CD4-positive, alpha-beta T cell (primary cell): ENCODE data around the gene PTF1A. TPM values are rescaled to one million over a fixed set of nuclear protein-coding genes. Genes with fewer than 3 reads are reported as not detected.
"Not testable (repeated sequence)": the region's sequence is repeated elsewhere in the genome, so short reads cannot be mapped to it uniquely, and the experiment has no call there.

Source experiments
- ATAC-seq: fragments of 200-7000 bp; cut with Tn5 transposase; one replicate; pipeline ENCODE4 v1.10.0; 2022; ENCODE audit warnings: mild to moderate bottlenecking; ENCODE audit not compliant: poor library complexity
- CTCF ChIA-PET: fragments of 350-600 bp; sonication (Branson Sonifier 250); formaldehyde crosslinking; loops from one replicate; lab custom pipeline; 2021; ENCODE audit warnings: antibody characterized with exemption, inconsistent platforms; lab: Charles Lee
- POLR2A ChIA-PET: fragments of 350-600 bp; sonication (Branson Sonifier 250); formaldehyde crosslinking; loops from one replicate; lab custom pipeline; 2021; ENCODE audit warnings: antibody characterized with exemption, inconsistent platforms; lab: Charles Lee
- DNase-seq, 14 experiments: peaks; one replicate each; pipeline ENCODE4 v3.0.0-alpha.2; 2013 to 2020; ENCODE audit warnings: mixed read lengths in 2 of 14
- H3K27ac ChIP-seq, 2 donors: one replicate each; pipeline versions ENCODE4 v1.5.1 to v1.7.0; 2013; ENCODE audit warnings: low read length in 2 of 2, low read depth in 1 of 2, mild to moderate bottlenecking in 1 of 2
- H3K27me3 ChIP-seq, 2 experiments: 1 replicate in 1 of 2; 2 replicates in 1 of 2; pipeline versions ENCODE4 v1.6.1 to v1.7.0; 2013; ENCODE audit warnings: low read length in 2 of 2, control low read depth in 1 of 2, mild to moderate bottlenecking in 1 of 2, moderate library complexity in 1 of 2; ENCODE audit not compliant: insufficient read depth in 2 of 2, control insufficient read depth in 1 of 2
- H3K36me3 ChIP-seq: one replicate; pipeline ENCODE4 v1.6.1; 2013; ENCODE audit warnings: low read length, control low read depth; ENCODE audit not compliant: insufficient read depth
- H3K4me1 ChIP-seq: one replicate; pipeline ENCODE4 v1.6.1; 2013; ENCODE audit warnings: low read length, control low read depth; ENCODE audit not compliant: insufficient read depth
- H3K4me3 ChIP-seq: one replicate; pipeline ENCODE4 v1.5.1; 2013; ENCODE audit warnings: mild to moderate bottlenecking, low read length, moderate library complexity
- H3K9me3 ChIP-seq, 2 experiments: 1 replicate in 1 of 2; 2 replicates in 1 of 2; pipeline versions ENCODE4 v1.6.1 to v1.7.0; 2013; ENCODE audit warnings: low read length in 2 of 2, mild to moderate bottlenecking in 2 of 2, control low read depth in 1 of 2, moderate library complexity in 1 of 2; ENCODE audit not compliant: control insufficient read depth in 1 of 2, insufficient read depth in 1 of 2
- H3K27ac Mint-ChIP-seq: one replicate; pipeline ENCODE4 v1.8.0; 2020; ENCODE audit warnings: mixed read lengths
- H3K27me3 Mint-ChIP-seq: one replicate; pipeline ENCODE4 v1.8.0; 2021; ENCODE audit warnings: mixed read lengths
- H3K36me3 Mint-ChIP-seq: one replicate; pipeline ENCODE4 v1.8.0; 2021; ENCODE audit warnings: low read depth, mixed read lengths
- H3K4me1 Mint-ChIP-seq: one replicate; pipeline ENCODE4 v1.8.0; 2021; ENCODE audit warnings: low read depth, mixed read lengths
- H3K4me3 Mint-ChIP-seq: one replicate; pipeline ENCODE4 v1.8.0; 2020; ENCODE audit warnings: mild to moderate bottlenecking, mixed read lengths
- H3K9me3 Mint-ChIP-seq: one replicate; pipeline ENCODE4 v1.8.0; 2020; ENCODE audit warnings: mixed read lengths
- intact Hi-C, 2 experiments: fragments of 100-400 bp; cut with DNase I in 1 of 2; cut with micrococcal nuclease in 1 of 2; formaldehyde crosslinking; loops; one replicate each; pipeline versions ENCODE4 v1.15.1 to v1.9.0; 2023 to 2025; cut with DNase I, micrococcal nuclease
- total RNA-seq, 174 experiments: library from RNA in 2 of 174; stranded (reverse) in 2 of 174; gene quantifications; one replicate each; pipeline ENCODE4 v1.2.3 and lab custom pipeline; 2021 to 2026
- TF ChIP-seq, protein P1 (sequence below): fragments of 200-600 bp; IDR thresholded peaks from one replicate; pipeline ENCODE4 v1.8.0; 2022; ENCODE audit warnings: antibody characterized with exemption, mild to moderate bottlenecking

The PTF1A gene
- total RNA-seq, 2 experiments from 2014 or later: not detected

DNA sequence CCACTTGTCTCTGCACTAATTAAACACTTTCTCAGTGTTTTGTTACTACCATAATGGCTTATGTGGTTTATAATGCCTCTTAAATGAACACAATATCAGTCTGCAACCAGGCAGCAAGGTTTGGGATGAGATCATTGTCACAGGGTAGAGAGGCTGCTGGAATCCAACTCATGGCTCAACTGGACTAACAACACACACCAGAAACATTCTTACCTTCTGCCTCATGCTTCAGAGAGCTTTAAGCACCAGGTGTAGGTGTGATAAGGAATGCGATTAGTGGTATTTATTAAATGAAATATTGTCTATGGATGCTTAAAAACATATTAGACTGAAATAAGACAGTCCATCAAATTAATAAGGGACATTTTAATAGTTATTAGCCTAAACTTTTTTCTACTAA, 25.4 kb downstream of the PTF1A start:
- Mint-ChIP-seq H3K36me3 (no peaks in the 10 kb centered on the region), H3K4me3 (no peak overlapping the region), H3K27me3 (peaks cover 41% of the 10 kb centered on the region), H3K27ac (no peak overlapping the region), H3K9me3 (no peaks in the 10 kb centered on the region), H3K4me1 (no peaks in the 10 kb centered on the region)
- Histone ChIP-seq H3K4me1 (no peaks in the 10 kb centered on the region), H3K9me3 (no peaks in the 10 kb centered on the region), H3K27me3 (no peaks in the 10 kb centered on the region), H3K36me3 (no peaks in the 10 kb centered on the region), H3K4me3 (no peak overlapping the region), H3K27ac (no peak overlapping the region)
- no peak for DNase-seq
- intact Hi-C loops: no loop called here
- TF ChIP-seq, protein P1, sequence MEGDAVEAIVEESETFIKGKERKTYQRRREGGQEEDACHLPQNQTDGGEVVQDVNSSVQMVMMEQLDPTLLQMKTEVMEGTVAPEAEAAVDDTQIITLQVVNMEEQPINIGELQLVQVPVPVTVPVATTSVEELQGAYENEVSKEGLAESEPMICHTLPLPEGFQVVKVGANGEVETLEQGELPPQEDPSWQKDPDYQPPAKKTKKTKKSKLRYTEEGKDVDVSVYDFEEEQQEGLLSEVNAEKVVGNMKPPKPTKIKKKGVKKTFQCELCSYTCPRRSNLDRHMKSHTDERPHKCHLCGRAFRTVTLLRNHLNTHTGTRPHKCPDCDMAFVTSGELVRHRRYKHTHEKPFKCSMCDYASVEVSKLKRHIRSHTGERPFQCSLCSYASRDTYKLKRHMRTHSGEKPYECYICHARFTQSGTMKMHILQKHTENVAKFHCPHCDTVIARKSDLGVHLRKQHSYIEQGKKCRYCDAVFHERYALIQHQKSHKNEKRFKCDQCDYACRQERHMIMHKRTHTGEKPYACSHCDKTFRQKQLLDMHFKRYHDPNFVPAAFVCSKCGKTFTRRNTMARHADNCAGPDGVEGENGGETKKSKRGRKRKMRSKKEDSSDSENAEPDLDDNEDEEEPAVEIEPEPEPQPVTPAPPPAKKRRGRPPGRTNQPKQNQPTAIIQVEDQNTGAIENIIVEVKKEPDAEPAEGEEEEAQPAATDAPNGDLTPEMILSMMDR: no peak
- ChIA-PET POLR2A (no interaction called here), CTCF (no interaction called here)
- ATAC-seq: no peak

DNA sequence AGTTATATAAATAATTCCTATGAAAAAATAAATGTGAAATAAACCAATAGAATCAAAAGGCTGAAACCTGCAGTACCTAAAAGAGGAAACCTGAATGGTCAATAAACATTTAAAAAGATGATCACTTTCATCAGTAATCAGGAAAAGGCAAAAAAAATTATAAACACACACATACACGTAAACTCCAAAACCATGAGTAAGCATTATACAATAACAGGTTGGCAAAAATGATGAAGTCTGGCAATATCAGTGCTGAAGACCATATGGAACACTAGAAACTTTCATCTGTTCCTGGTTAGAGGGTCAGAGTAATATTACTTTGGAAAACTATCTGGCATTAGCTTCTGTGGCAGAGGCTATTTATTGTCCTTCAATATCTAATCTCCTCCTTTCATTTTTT, 38.5 kb downstream of the PTF1A start:
- Mint-ChIP-seq H3K27ac (no peak overlapping the region), H3K4me1 (no peaks in the 10 kb centered on the region), H3K27me3 (peaks cover 9% of the 10 kb centered on the region), H3K36me3 (no peaks in the 10 kb centered on the region), H3K4me3 (no peak overlapping the region), H3K9me3 (peaks cover 9% of the 10 kb centered on the region)
- no peaks in the 10 kb centered on the region for H3K36me3 ChIP-seq
- DNase-seq: no peak
- no peaks in the 10 kb centered on the region for H3K4me1 ChIP-seq
- TF ChIP-seq, protein P1: no peak
- H3K27ac ChIP-seq: no peak overlapping the region
- intact Hi-C loops: no loop called here
- ChIA-PET CTCF (no interaction called here), POLR2A (no interaction called here)
- no peaks in the 10 kb centered on the region for H3K9me3 ChIP-seq
- H3K27me3 ChIP-seq: no peaks in the 10 kb centered on the region
- ATAC-seq: no peak
- H3K4me3 ChIP-seq: no peak overlapping the region

DNA sequence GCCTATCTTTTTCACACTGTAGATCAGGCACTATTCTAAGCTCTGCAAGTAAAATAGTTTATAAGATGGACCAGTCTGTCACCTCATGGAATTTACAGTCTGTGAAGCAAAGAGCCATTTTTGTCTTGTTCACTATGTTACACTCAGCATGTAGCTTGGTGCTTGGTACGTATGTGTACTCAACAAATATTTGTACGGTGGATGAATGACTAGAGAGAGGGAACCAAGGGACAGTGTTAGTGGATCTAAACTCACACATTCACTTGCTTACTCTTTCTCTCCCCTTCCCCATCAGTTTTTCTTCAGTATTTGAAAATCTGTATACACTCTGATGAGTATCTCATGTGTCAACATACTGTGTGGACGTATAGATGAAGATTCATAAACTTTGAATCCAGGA, 45.9 kb downstream of the PTF1A start:
- peaks cover 10% of the 10 kb centered on the region for H3K27me3 Mint-ChIP-seq
- peaks cover 0 to 5% of the 10 kb centered on the region in 2 experiments for H3K9me3 ChIP-seq
- DNase-seq (no peak), ATAC-seq (no peak)
- no peak overlapping the region for H3K27ac Mint-ChIP-seq
- no peaks in the 10 kb centered on the region for H3K4me1 Mint-ChIP-seq
- H3K36me3 Mint-ChIP-seq: no peaks in the 10 kb centered on the region
- intact Hi-C loops: no loop called here
- peaks cover 16% of the 10 kb centered on the region for H3K9me3 Mint-ChIP-seq
- no peaks in the 10 kb centered on the region for H3K27me3 ChIP-seq
- ChIA-PET CTCF (no interaction called here), POLR2A (no interaction called here)
- H3K4me1 ChIP-seq: no peaks in the 10 kb centered on the region
- H3K4me3 ChIP-seq: no peak overlapping the region
- TF ChIP-seq, protein P1: no peak
- no peak overlapping the region for H3K4me3 Mint-ChIP-seq
- H3K36me3 ChIP-seq: no peaks in the 10 kb centered on the region
- H3K27ac ChIP-seq: no peak overlapping the region

DNA sequence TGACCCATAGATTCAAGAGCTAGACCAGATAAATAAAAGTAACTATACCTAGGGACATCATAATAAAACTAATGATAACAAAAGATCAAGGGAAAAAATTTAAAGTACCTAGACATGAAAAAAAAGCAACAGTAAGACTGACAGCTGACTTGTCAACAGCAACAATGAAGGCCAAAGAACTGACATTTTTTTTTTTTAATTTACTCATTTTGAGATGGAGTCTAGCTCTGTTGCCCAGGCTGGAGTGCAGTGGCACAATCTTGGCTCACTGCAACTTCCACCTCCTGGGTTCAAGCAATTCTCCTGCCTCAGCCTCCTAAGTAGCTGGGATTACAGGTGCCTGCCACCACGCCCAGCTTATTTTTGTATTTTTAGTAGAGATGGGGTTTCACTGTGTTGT, 49.7 kb downstream of the PTF1A start:
- H3K27ac ChIP-seq, H3K4me3 ChIP-seq, H3K27me3 ChIP-seq, H3K4me1 Mint-ChIP-seq, H3K27ac Mint-ChIP-seq, intact Hi-C loops, H3K36me3 Mint-ChIP-seq, DNase-seq, ATAC-seq, H3K9me3 ChIP-seq, POLR2A ChIA-PET, H3K4me1 ChIP-seq, H3K4me3 Mint-ChIP-seq, CTCF ChIA-PET, H3K36me3 ChIP-seq: not testable (repeated sequence)
- Mint-ChIP-seq H3K9me3 (peaks cover 11% of the 10 kb centered on the region), H3K27me3 (peaks cover 10% of the 10 kb centered on the region)
